ENCODE results near the gene ABHD4. TPM values are rescaled to one million over a fixed set of nuclear protein-coding genes. Genes with fewer than 3 reads are reported as not detected.

Gene ABHD4
- total and polyA plus RNA-seq, 10 of the 15 experiments (the other 5 are each of a cell fraction or from before 2014, with no cell fraction given): 5.4 to 28.7 (median 10.8) TPM

GRCh38 chr14:22640192-22640591, 42.1 kb downstream of the ABHD4 start:
- Histone ChIP-seq H3K9me3 (replicated peaks; ENCODE audit: control insufficient read depth, insufficient read depth, low read length) (no peaks in the 10 kb centered on the region), H2AFZ (ENCODE audit: control insufficient read depth, low read depth, low read length) (no peak overlapping the region), H4K20me1 (ENCODE audit: control insufficient read depth, insufficient read depth) (no peaks in the 10 kb centered on the region), H3K27ac (ENCODE audit: control insufficient read depth, insufficient read depth) (no peak overlapping the region), H3K79me2 (ENCODE audit: control insufficient read depth, insufficient read depth, low read length) (no peaks in the 10 kb centered on the region), H3K4me2 (ENCODE audit: control insufficient read depth, insufficient read depth) (no peak overlapping the region), H3K9ac (ENCODE audit: control insufficient read depth, insufficient read depth, low read length) (no peak overlapping the region), H3K27me3 (replicated peaks in 1 of 2; ENCODE audit: control insufficient read depth in 2 of 2, insufficient read depth in 2 of 2, low read length in 1 of 2) (no peaks in the 10 kb centered on the region), H3K4me1 (ENCODE audit: control insufficient read depth, insufficient read depth, low read length) (no peaks in the 10 kb centered on the region), H3K36me3 (ENCODE audit: control insufficient read depth in 2 of 2, insufficient read depth in 2 of 2, low read length in 1 of 2) (no peaks in the 10 kb centered on the region), H3K4me3 (no peak overlapping the region)
- CTCF ChIA-PET: interaction anchor here (0.8 to 5.4 kb wide), 3 partner anchors 8 to 69 kb away, joined by 3 to 36 read pairs (median 4); no protein-coding TSS in a partner anchor
- POLR2A ChIA-PET: no interaction called here
- intact Hi-C loops (cut with micrococcal nuclease; ENCODE audit: unreplicated experiment) (no loop called here), in situ Hi-C loops (cut with MboI) (no loop called here)
- no peak for DNase-seq (ENCODE audit: low read depth, low spot score)
- no peak for TF ChIP-seq GABPA (IDR thresholded peaks at IDR 0.05; ENCODE audit: low read depth)
- TF ChIP-seq SIX5 (IDR thresholded peaks at IDR 0.05; ENCODE audit: low read depth, low read length, severe bottlenecking): no peak
- TF ChIP-seq HDAC2 (IDR thresholded peaks at IDR 0.05): no peak
- TF ChIP-seq GATAD2B (conservative IDR thresholded peaks at IDR 0.05; ENCODE audit: low read depth): no peak
- no peak for TF ChIP-seq EP300 (IDR thresholded peaks at IDR 0.05; ENCODE audit: borderline replicate concordance in 1 of 2, control insufficient read depth in 1 of 2, low read depth in 2 of 2, low read length in 2 of 2)
- TF ChIP-seq ZNF622 (IDR thresholded peaks at IDR 0.05): no peak
- TF ChIP-seq JUND (IDR thresholded peaks at IDR 0.05; ENCODE audit: low read depth, low read length): no peak
- TF ChIP-seq ZBTB4 (CRISPR knock-in tag; IDR thresholded peaks at IDR 0.05): no peak
- SMC1A ChIA-PET (ENCODE audit: uncharacterized antibody, unreplicated experiment): interaction anchor here (0.7 to 3.3 kb wide), 3 partner anchors 13 to 69 kb away, joined by 3 to 13 read pairs (median 4); no protein-coding TSS in a partner anchor
- no peak for ATAC-seq
- no peak for FAIRE-seq
- RAD21 ChIA-PET (ENCODE audit: unreplicated experiment): interaction anchor here (1.1 to 1.3 kb wide), 2 partner anchors 13 to 17 kb away, joined by 3 to 4 read pairs; no protein-coding TSS in a partner anchor
- BruUV-seq (replicated peaks): no TSS peak
